Activated CD4-positive, alpha-beta T cell treated with anti-CD3 and anti-CD28 coated beads for 36 hours (primary cell): ENCODE data around the gene FZD7. TPM values are rescaled to one million over a fixed set of nuclear protein-coding genes. Genes with fewer than 3 reads are reported as not detected.

Source experiments
- ATAC-seq: fragments of 200-7000 bp; cut with Tn5 transposase; one replicate; pipeline ENCODE4 v1.10.0; 2021; ENCODE audit warnings: mild to moderate bottlenecking, moderate library complexity
- CTCF ChIA-PET: fragments of 350-600 bp; sonication (Branson Sonifier 250); formaldehyde crosslinking; loops from one replicate; lab custom pipeline; 2021; ENCODE audit warnings: antibody characterized with exemption; lab: Charles Lee
- POLR2A ChIA-PET: fragments of 350-600 bp; sonication (Branson Sonifier 250); formaldehyde crosslinking; loops from one replicate; lab custom pipeline; 2021; ENCODE audit warnings: antibody characterized with exemption, inconsistent platforms; lab: Charles Lee
- DNase-seq: peaks from one replicate; pipeline ENCODE4 v3.0.0-alpha.2; 2020
- H3K27ac Mint-ChIP-seq: one replicate; pipeline ENCODE4 v1.8.0; 2021; ENCODE audit warnings: mixed read lengths
- H3K27me3 Mint-ChIP-seq: one replicate; pipeline ENCODE4 v1.8.0; 2021; ENCODE audit warnings: mixed read lengths
- H3K36me3 Mint-ChIP-seq: one replicate; pipeline ENCODE4 v1.8.0; 2021; ENCODE audit warnings: low read depth, mixed read lengths
- H3K4me1 Mint-ChIP-seq: one replicate; pipeline ENCODE4 v1.8.0; 2021; ENCODE audit warnings: mixed read lengths
- H3K4me3 Mint-ChIP-seq: one replicate; pipeline ENCODE4 v1.8.0; 2021; ENCODE audit warnings: mild to moderate bottlenecking, moderate library complexity, mixed read lengths
- H3K9me3 Mint-ChIP-seq: one replicate; pipeline ENCODE4 v1.8.0; 2021; ENCODE audit warnings: low read depth, mixed read lengths
- intact Hi-C, 2 experiments: fragments of 100-400 bp; cut with DNase I in 1 of 2; cut with micrococcal nuclease in 1 of 2; formaldehyde crosslinking; loops; one replicate each; pipeline versions ENCODE4 v1.14.2 to v1.15.1; 2022 to 2024; cut with DNase I, micrococcal nuclease
- total RNA-seq, 2 experiments: library from RNA; stranded (reverse); gene quantifications; one replicate each; pipeline ENCODE4 v1.2.3, GENCODE V29; 2021

The FZD7 gene
- total RNA-seq, 2 experiments from 2014 or later, result 0.58 to 0.94 TPM

DNA sequence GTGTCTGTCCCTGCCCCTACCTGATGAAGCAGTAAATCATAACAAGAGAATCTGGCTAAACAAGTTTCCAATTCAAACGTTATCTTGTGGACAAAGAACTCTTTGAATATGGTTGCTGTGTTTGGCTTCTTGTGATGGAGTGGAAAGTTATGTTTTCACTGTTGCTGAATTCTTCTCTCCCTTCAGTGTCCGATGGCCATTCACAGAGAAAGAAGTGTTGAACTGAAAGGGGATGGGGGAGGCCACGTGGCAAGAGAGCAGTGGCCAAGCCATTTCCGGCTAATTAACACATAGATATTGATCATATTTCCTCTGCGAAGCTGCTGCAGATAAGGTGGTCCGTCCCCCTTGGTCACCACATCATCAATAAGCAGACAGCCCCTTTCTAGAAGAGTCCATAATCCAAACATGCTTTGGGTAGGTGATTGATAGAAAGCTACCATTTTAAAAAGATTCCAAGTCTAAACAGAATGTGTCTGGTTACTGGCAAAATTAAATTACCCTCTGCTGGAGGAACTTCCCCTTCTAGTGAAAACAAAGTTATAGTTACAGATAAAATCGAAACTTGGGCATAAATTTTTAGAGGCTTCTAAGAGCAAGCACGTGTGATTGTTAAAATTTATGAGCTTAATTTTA is 36.9 kb upstream of the FZD7 start:
- Mint-ChIP-seq H3K9me3 (no peaks in the 10 kb centered on the region), H3K27ac (no peak overlapping the region), H3K4me3 (no peak overlapping the region), H3K4me1 (no peaks in the 10 kb centered on the region), H3K36me3 (no peaks in the 10 kb centered on the region), H3K27me3 (no peaks in the 10 kb centered on the region)
- no peak for ATAC-seq
- intact Hi-C loops, result no loop called here
- ChIA-PET CTCF (no interaction called here), POLR2A (no interaction called here)
- DNase-seq, result no peak

DNA sequence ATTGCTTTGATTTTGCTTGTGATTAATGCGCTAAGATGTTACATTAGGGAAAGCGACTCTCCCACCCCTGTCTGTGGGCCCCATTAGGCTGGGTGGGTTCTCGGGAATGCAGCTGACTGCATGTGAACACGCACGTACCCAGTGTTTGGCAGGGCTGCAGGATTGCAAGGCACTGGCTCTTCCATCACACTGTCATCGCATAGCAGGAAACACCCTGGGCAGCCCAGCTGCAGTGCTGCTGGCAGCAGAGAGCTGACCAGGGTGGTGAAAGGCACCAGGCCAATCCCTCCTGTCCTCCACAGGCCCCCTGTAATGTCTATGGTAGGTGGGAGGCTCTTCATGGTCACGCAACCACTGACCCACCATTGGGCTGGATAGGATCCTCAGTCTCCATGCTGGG is 34.4 kb upstream of the FZD7 start:
- no peaks in the 10 kb centered on the region for H3K27me3 Mint-ChIP-seq
- no peak for DNase-seq
- ATAC-seq, result no peak
- ChIA-PET POLR2A (no interaction called here), CTCF (no interaction called here)
- no peaks in the 10 kb centered on the region for H3K36me3 Mint-ChIP-seq
- no peak overlapping the region for H3K4me3 Mint-ChIP-seq
- no peak overlapping the region for H3K27ac Mint-ChIP-seq
- no peaks in the 10 kb centered on the region for H3K9me3 Mint-ChIP-seq
- no peaks in the 10 kb centered on the region for H3K4me1 Mint-ChIP-seq
- intact Hi-C loops, result no loop called here

DNA sequence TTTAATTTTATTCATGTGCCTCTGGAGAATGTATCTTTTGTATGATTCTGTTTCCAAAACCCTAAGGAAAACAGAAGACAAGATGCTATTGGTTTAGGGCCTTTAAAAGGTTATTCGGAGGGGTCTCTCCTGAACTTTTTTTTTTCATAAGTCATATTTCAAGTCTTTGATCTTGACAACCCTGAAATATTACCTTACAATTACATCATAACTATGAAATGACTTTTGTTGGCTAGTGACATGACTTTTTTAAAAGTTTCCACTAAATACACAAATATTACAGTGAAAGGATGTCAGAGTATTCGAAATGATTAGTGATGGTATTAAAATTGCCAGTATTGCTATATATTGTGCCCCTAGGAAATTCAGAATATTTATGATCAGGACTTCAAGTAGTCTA is 31.8 kb upstream of the FZD7 start:
- ChIA-PET POLR2A (no interaction called here), CTCF (interaction anchor here (0.7 to 1.0 kb wide), 2 partner anchors 52 to 737 kb away, joined by 3 to 4 read pairs; no protein-coding TSS in a partner anchor)
- ATAC-seq (no peak), DNase-seq (no peak)
- H3K4me1 Mint-ChIP-seq, result no peaks in the 10 kb centered on the region
- H3K27me3 Mint-ChIP-seq, result peaks cover 2% of the 10 kb centered on the region
- no peak overlapping the region for H3K4me3 Mint-ChIP-seq
- H3K36me3 Mint-ChIP-seq, result no peaks in the 10 kb centered on the region
- H3K27ac Mint-ChIP-seq, result no peak overlapping the region
- intact Hi-C loops, result no loop called here
- no peaks in the 10 kb centered on the region for H3K9me3 Mint-ChIP-seq

DNA sequence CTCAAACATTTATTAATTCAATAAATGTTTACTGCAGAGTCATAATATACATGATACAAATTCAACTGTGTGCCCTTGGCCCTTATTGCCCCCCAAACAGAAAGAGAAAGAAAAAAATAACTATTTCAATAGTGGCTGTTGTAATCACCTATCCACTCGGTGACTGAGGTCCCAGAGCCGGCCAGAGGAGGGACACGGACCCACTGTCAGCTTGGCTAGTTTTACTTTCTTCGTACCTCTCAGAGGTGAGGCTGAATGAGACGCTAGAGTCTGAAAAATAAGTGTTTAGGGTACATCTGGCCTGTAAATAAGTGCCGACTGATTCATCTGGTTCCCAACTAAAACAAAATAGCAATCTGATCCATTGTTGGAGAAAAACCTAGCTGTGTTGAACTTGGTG is 31.3 kb upstream of the FZD7 start:
- H3K36me3 Mint-ChIP-seq, result no peaks in the 10 kb centered on the region
- intact Hi-C loops, result no loop called here
- ChIA-PET POLR2A (no interaction called here), CTCF (interaction anchor here (0.9 to 1.0 kb wide), 2 partner anchors 47 to 51 kb away, joined by 4 read pairs; no protein-coding TSS in a partner anchor)
- H3K27me3 Mint-ChIP-seq, result peaks cover 2% of the 10 kb centered on the region
- H3K9me3 Mint-ChIP-seq, result no peaks in the 10 kb centered on the region
- H3K27ac Mint-ChIP-seq, result no peak overlapping the region
- DNase-seq (no peak), ATAC-seq (no peak)
- H3K4me1 Mint-ChIP-seq, result no peaks in the 10 kb centered on the region
- H3K4me3 Mint-ChIP-seq, result no peak overlapping the region

DNA sequence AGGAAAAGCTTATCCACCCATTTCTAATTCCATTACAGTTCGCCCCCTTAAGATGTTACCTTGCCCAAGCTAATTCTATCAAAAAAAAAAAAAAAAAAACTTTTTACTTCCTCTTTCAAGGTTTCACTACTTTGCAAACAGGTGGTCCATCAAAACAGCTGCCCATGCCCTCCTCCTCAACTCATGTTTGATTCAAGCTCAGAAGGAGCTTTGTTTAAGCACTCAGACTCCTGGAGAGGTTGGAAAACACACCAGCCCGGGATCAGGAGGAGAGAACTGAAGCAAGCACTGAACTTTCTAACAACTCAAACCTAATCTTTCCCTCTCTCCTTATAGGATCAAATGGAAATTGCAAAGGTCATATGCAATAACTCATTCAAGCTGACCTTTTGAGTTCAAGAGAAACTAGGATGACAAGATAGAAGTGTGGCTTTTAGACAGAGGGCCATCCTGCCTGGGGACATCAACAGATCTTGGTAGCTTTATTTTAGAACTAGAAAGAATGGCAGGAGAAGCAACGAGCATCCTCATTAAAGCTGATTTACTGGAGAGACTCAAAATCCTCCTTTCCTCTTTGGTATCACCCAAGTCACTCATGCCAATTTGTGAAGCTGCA is 28.3 kb upstream of the FZD7 start:
- intact Hi-C loops, result no loop called here
- ChIA-PET CTCF (interaction anchor here (0.6 to 1.1 kb wide), 4 partner anchors 8 to 114 kb away, joined by 3 read pairs; no protein-coding TSS in a partner anchor), POLR2A (no interaction called here)
- Mint-ChIP-seq H3K27me3 (peaks cover 2% of the 10 kb centered on the region), H3K36me3 (no peaks in the 10 kb centered on the region), H3K4me3 (no peak overlapping the region), H3K4me1 (no peaks in the 10 kb centered on the region), H3K9me3 (no peaks in the 10 kb centered on the region), H3K27ac (no peak overlapping the region)
- DNase-seq, result no peak
- no peak for ATAC-seq

DNA sequence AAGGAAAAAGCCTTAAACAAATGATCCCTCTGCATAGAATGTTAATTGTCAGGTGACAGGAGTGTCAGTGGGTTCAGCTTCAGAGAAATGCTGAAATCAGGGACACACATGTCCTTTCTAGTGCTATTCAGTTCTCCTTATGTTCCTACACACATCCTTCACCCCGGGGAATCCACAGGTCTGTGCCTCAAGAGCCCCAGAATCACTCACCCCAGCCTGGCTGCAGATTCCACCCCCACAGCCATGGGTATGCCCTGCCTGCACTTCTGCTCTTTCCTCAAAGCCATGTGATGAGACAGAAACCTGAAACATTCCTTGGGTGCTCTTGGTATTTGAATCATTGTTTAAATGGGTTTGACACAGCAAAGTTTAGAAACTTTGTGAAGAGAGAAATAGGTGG is 27.4 kb upstream of the FZD7 start:
- Mint-ChIP-seq H3K27ac (no peak overlapping the region), H3K4me3 (no peak overlapping the region), H3K36me3 (no peaks in the 10 kb centered on the region), H3K27me3 (peaks cover 2% of the 10 kb centered on the region), H3K4me1 (no peaks in the 10 kb centered on the region), H3K9me3 (no peaks in the 10 kb centered on the region)
- ChIA-PET CTCF (no interaction called here), POLR2A (no interaction called here)
- intact Hi-C loops, result no loop called here
- DNase-seq (no peak), ATAC-seq (no peak)

DNA sequence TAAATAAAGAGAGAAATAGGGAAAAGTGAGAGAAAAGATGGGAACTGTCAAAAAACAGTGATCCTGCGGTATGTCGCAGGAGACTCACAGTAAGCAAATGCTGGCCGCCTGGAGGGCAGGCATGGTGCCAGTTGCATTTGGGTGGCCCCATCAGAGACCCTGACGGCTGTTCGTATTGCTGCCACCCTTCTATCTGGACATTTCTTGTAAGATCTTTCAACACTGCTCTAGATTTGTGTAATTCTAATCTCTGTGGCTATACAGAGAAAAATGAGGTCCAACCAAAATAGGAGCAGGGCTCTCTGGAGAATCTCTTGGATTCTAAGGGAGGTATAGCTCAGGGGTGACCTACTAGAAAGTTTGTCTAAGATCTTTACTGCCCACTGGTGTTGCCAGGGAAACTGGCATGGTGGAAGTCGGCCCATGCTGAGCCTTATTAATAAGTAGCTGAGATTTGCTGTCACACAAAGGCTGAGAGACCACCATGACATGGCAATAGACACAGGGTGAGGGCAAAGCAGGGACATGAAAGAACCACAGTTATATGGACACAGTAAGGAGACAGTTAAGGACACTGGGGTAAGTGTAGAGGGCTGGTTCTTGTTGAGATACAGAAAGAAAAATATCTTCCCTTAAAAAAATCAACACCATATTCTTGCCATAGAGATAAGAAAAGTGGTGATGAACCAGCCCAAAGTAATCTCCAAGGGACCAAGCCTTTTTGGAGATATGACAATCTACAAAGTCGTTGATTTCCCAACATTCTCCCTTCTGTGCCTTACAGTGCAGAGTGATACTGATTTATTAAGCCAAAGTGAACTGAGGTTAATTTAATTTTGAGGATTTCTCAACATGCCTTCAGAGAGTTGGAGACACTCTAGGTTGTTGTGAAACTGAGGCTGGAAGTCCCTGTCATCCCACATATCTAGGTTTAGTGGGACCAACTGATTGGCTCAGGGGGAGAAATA is 26.4 kb upstream of the FZD7 start:
- H3K4me1 Mint-ChIP-seq, result no peaks in the 10 kb centered on the region
- H3K36me3 Mint-ChIP-seq, result no peaks in the 10 kb centered on the region
- ATAC-seq, result no peak
- CTCF ChIA-PET, result interaction anchor here (0.6 kb wide), 1 partner anchor 185 kb away, joined by 3 read pairs; no protein-coding TSS in a partner anchor
- peaks cover 3% of the 10 kb centered on the region for H3K27me3 Mint-ChIP-seq
- H3K27ac Mint-ChIP-seq, result no peak overlapping the region
- DNase-seq, result no peak
- no peak overlapping the region for H3K4me3 Mint-ChIP-seq
- intact Hi-C loops, result no loop called here
- H3K9me3 Mint-ChIP-seq, result no peaks in the 10 kb centered on the region
- POLR2A ChIA-PET, result no interaction called here

DNA sequence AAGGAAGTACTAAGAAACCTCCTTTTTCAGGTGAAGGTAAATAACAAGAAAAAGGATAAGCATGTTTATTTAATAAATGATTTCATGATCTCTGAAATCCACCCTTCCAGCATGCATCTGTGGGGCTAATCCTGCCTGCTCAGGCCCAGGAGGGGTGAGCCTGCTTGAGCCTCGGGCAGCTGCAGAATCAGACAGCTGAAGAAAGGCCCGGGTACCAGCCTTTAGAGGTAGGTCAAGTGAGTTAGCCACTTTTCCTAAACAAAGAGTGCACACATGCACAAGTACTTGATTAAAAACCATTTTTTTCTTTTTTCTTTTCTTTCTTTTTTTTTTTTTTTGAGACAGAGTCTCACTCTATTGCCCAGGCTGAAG is 25.7 kb upstream of the FZD7 start:
- H3K4me1 Mint-ChIP-seq, result no peaks in the 10 kb centered on the region
- no peak overlapping the region for H3K27ac Mint-ChIP-seq
- intact Hi-C loops, result no loop called here
- ATAC-seq, result no peak
- CTCF ChIA-PET, result no interaction called here
- no peak overlapping the region for H3K4me3 Mint-ChIP-seq
- no peaks in the 10 kb centered on the region for H3K36me3 Mint-ChIP-seq
- peaks cover 8% of the 10 kb centered on the region for H3K27me3 Mint-ChIP-seq
- H3K9me3 Mint-ChIP-seq, result no peaks in the 10 kb centered on the region
- POLR2A ChIA-PET, result no interaction called here
- no peak for DNase-seq

DNA sequence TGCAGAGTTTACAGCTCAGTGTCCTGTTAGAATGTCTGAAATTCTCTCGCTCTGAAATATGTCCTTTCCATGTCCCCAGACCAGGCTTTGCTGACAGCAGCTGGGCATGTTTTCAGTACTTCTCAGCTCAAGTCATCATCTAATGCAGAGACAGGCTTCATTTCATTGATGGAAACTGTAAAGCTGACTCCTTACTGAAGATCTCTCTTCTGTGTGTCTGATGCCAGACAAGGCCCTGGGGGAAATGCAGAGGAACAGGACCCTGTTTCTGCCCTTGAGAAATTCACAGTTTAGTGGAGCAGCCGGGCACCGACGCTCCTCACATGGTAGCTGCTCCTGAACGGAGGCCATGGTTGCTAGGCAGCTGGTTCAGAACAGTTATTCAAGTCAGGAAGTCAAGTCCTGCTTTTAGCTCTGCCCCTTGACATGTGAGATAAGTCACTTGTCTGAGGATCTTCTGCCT is 24.6 kb upstream of the FZD7 start:
- ChIA-PET CTCF (interaction anchor here (1.5 kb wide), 1 partner anchor 148 kb away, joined by 3 read pairs; no protein-coding TSS in a partner anchor), POLR2A (no interaction called here)
- no peak for ATAC-seq
- intact Hi-C loops, result no loop called here
- Mint-ChIP-seq H3K4me1 (no peaks in the 10 kb centered on the region), H3K9me3 (no peaks in the 10 kb centered on the region), H3K4me3 (no peak overlapping the region), H3K27me3 (peaks cover 8% of the 10 kb centered on the region), H3K36me3 (no peaks in the 10 kb centered on the region), H3K27ac (no peak overlapping the region)
- no peak for DNase-seq

DNA sequence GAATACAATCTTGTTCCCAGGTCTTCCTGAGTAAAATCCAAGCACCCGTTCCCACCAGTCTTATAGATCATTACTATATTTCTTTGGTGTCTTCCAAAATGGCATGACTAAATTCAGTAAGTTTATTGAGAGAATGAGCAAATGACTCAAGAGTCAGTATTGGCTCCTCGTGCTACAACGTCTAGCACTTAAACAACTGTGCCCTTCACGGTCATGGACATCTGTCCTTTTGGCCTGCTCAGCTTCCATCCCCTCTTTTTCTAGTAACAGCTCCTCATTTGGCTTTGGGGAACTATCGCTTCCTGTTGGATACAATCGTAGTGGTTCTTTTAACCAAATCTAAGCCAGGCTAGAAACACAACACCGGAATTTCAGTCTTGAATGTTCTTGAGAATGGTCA is 24.1 kb upstream of the FZD7 start:
- ChIA-PET POLR2A (no interaction called here), CTCF (interaction anchor here (1.5 kb wide), 1 partner anchor 149 kb away, joined by 3 read pairs; no protein-coding TSS in a partner anchor)
- H3K27ac Mint-ChIP-seq, result no peak overlapping the region
- intact Hi-C loops, result no loop called here
- ATAC-seq, result no peak
- peaks cover 8% of the 10 kb centered on the region for H3K27me3 Mint-ChIP-seq
- H3K36me3 Mint-ChIP-seq, result no peaks in the 10 kb centered on the region
- H3K9me3 Mint-ChIP-seq, result no peaks in the 10 kb centered on the region
- no peak overlapping the region for H3K4me3 Mint-ChIP-seq
- no peak for DNase-seq
- H3K4me1 Mint-ChIP-seq, result no peaks in the 10 kb centered on the region

DNA sequence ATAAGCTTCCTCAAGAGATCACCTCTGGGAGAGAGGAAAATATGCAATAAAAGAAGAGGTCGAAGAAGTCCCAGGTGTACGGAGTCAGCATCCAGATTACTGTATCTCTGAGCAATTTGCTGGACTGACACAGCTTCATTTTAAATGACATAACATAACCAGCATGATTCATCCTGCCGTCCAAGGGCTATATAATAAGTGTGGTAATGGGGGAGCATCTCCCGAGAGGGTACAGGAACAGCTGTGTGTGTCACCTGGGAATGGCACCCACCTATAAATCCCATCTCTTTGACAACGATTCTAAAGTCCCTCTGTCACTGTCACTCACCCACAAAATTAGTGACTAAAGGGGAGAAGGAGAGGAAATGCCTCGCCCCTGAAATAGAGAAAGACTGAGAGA is 19.3 kb upstream of the FZD7 start:
- ChIA-PET CTCF (interaction anchor here (0.6 to 0.7 kb wide), 2 partner anchors 156 kb away, joined by 3 read pairs; no protein-coding TSS in a partner anchor), POLR2A (interaction anchor here (0.6 kb wide), 1 partner anchor 257 kb away, joined by 6 read pairs; no protein-coding TSS in a partner anchor)
- Mint-ChIP-seq H3K4me3 (no peak overlapping the region), H3K4me1 (no peaks in the 10 kb centered on the region), H3K9me3 (no peaks in the 10 kb centered on the region), H3K36me3 (no peaks in the 10 kb centered on the region), H3K27ac (no peak overlapping the region), H3K27me3 (peaks cover 9% of the 10 kb centered on the region)
- intact Hi-C loops, result no loop called here
- DNase-seq (no peak), ATAC-seq (no peak)
